Activated B cell treated with CpG ODN at 0.5 μM for 24 hours (primary cell): Measurements from ENCODE around the gene SDK2. TPM values are rescaled to one million over a fixed set of nuclear protein-coding genes. Genes with fewer than 3 reads are reported as not detected.

Experiments used
- ATAC-seq: fragments of 200-7000 bp; cut with Tn5 transposase; one replicate; pipeline ENCODE4 v1.10.0; 2021; ENCODE audit warnings: low read depth, mild to moderate bottlenecking, moderate library complexity
- CTCF ChIA-PET: fragments of 350-600 bp; sonication (Branson Sonifier 250); formaldehyde crosslinking; loops from one replicate; lab custom pipeline; 2021; ENCODE audit warnings: antibody characterized with exemption; lab: Charles Lee
- POLR2A ChIA-PET: fragments of 350-600 bp; sonication (Branson Sonifier 250); formaldehyde crosslinking; loops from one replicate; lab custom pipeline; 2021; ENCODE audit warnings: antibody characterized with exemption; lab: Charles Lee
- DNase-seq: peaks from one replicate; pipeline ENCODE4 v3.0.0; 2022
- H3K27ac Mint-ChIP-seq: one replicate; pipeline ENCODE4 v1.8.0; 2020; ENCODE audit warnings: mixed read lengths
- H3K27me3 Mint-ChIP-seq: one replicate; pipeline ENCODE4 v1.8.0; 2021; ENCODE audit warnings: mixed read lengths
- H3K36me3 Mint-ChIP-seq: one replicate; pipeline ENCODE4 v1.8.0; 2021; ENCODE audit warnings: low read depth, mixed read lengths
- H3K4me1 Mint-ChIP-seq: one replicate; pipeline ENCODE4 v1.8.0; 2021; ENCODE audit warnings: mixed read lengths
- H3K4me3 Mint-ChIP-seq: one replicate; pipeline ENCODE4 v1.8.0; 2020; ENCODE audit warnings: mild to moderate bottlenecking, mixed read lengths
- H3K9me3 Mint-ChIP-seq: one replicate; pipeline ENCODE4 v1.8.0; 2020; ENCODE audit warnings: mixed read lengths
- intact Hi-C: fragments of 100-400 bp; cut with micrococcal nuclease; formaldehyde crosslinking; loops from one replicate; pipeline ENCODE4 v1.15.1; 2024
- total RNA-seq: library from RNA; stranded (reverse); gene quantifications from 2 replicates; pipeline ENCODE4 v1.2.3, GENCODE V29; 2022
- TF ChIP-seq, protein P1 (sequence below): fragments of 200-600 bp; IDR thresholded peaks from one replicate; pipeline ENCODE4 v1.8.0; 2022; ENCODE audit warnings: antibody characterized with exemption, mild to moderate bottlenecking

SDK2 gene
- total RNA-seq, 1 donor from 2014 or later = 2.5 TPM

DNA sequence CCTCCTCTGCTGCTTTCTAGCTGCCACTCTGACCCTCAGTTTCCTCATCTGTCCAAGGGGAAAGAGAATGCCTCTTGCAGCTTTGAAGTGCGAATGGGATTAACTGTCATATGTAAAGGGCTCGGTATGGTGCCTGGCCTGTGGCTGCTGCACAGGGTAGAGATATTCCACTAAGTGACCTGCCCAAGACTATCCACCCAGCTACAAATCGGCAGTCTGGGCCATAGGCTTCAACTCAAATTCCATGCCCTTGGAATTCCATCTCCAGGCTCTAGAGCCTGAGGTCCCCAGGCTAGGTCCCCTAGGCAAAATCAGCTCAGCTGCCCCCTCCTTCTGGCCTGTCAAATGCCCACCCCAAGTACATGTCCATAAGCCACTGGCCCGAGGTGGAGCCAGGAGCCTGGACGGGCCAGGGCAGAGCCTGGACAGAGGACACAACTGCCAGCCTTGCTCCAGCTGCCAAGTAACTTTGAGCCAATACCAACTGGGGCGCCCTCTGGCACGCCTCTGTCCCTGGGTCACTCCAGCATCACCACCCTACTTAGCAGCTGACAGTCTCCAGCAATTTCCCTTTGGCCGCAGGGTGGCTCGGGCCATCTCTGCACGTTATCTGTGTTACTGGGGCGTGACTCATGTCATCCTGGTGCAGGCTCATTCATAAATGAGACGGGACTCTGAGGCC is 57.2 kb downstream of the SDK2 start:
- Mint-ChIP-seq H3K36me3 (no peaks in the 10 kb centered on the region), H3K9me3 (no peaks in the 10 kb centered on the region), H3K27ac (peak overlapping the region; percentile 90), H3K27me3 (no peaks in the 10 kb centered on the region), H3K4me3 (peak overlapping the region; percentile 3), H3K4me1 (peaks cover 79% of the 10 kb centered on the region)
- TF ChIP-seq, protein P1, sequence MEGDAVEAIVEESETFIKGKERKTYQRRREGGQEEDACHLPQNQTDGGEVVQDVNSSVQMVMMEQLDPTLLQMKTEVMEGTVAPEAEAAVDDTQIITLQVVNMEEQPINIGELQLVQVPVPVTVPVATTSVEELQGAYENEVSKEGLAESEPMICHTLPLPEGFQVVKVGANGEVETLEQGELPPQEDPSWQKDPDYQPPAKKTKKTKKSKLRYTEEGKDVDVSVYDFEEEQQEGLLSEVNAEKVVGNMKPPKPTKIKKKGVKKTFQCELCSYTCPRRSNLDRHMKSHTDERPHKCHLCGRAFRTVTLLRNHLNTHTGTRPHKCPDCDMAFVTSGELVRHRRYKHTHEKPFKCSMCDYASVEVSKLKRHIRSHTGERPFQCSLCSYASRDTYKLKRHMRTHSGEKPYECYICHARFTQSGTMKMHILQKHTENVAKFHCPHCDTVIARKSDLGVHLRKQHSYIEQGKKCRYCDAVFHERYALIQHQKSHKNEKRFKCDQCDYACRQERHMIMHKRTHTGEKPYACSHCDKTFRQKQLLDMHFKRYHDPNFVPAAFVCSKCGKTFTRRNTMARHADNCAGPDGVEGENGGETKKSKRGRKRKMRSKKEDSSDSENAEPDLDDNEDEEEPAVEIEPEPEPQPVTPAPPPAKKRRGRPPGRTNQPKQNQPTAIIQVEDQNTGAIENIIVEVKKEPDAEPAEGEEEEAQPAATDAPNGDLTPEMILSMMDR = no peak
- POLR2A ChIA-PET = interaction anchor here (1.9 kb wide), 1 partner anchor 20 kb away, joined by 26 read pairs; no protein-coding TSS in a partner anchor
- intact Hi-C loops = loop anchor here (2.0 kb wide), 1 partner anchor 158 kb away; no protein-coding TSS in a partner anchor
- ATAC-seq (no peak), DNase-seq (no peak)
- CTCF ChIA-PET = interaction anchor here (1.3 to 3.4 kb wide), 5 partner anchors 10 to 157 kb away, joined by 3 to 18 read pairs (median 7); no protein-coding TSS in a partner anchor

DNA sequence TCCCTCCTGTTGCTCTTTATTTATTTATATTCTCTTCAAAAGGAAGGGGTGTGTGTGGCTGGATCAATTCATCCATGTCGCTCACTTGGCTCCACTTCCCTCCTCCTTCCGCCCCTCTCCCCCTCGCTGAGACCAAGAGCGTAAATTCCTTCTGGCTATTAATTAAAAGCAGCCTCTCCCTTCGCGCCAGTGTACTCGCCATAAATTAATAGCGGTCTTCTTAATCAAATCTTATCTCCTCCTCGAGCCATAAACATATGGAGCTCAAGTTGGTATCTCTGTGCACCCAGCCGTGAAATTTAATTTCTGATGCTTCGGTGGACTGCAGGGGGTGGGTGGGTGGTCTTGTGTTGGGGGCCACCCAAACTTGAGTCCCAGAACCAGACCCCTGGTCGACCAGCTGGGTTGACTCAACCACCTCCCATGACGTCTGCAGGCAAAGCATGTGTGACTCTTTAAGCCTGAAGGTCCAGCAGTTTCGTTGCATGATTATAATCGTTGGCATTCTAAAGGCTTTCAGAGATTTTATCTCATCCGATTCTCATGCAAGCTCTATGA is 57.9 kb downstream of the SDK2 start:
- H3K9me3 Mint-ChIP-seq = no peaks in the 10 kb centered on the region
- DNase-seq (no peak), ATAC-seq (no peak)
- peak overlapping the region; percentile 19 for H3K27ac Mint-ChIP-seq
- POLR2A ChIA-PET = interaction anchor here (1.9 kb wide), 1 partner anchor 19 kb away, joined by 8 read pairs; no protein-coding TSS in a partner anchor
- H3K36me3 Mint-ChIP-seq = no peaks in the 10 kb centered on the region
- intact Hi-C loops = loop anchor here (2.0 kb wide), 1 partner anchor 158 kb away; no protein-coding TSS in a partner anchor
- TF ChIP-seq, protein P1 = no peak
- CTCF ChIA-PET = interaction anchor here (1.0 to 3.4 kb wide), 7 partner anchors 9 to 156 kb away, joined by 3 to 18 read pairs (median 7); no protein-coding TSS in a partner anchor
- no peak overlapping the region for H3K4me3 Mint-ChIP-seq
- no peaks in the 10 kb centered on the region for H3K27me3 Mint-ChIP-seq
- peaks cover 72% of the 10 kb centered on the region for H3K4me1 Mint-ChIP-seq

DNA sequence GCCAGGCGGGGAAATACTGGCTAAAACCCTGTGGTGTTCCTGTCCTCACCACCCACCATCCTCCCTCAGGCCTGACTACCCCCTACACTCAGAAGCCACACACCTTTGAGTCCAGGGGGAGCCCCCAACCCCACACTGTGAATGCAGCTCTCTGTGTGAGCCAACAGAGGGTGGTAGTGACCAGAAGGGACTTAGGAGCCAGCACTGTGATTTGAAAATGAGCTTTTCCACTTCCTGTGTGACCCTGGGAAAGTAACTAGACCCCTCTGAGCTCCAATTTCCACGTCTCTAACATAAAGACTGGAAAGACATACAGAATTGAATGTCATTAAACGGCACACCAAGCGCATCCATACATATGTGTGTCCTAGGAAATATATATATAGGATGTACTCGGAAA is 58.7 kb downstream of the SDK2 start:
- no peak overlapping the region for H3K27ac Mint-ChIP-seq
- no peak overlapping the region for H3K4me3 Mint-ChIP-seq
- CTCF ChIA-PET = interaction anchor here (1.0 to 2.5 kb wide), 5 partner anchors 9 to 126 kb away, joined by 3 to 14 read pairs (median 7); no protein-coding TSS in a partner anchor
- TF ChIP-seq, protein P1 = no peak
- intact Hi-C loops = loop anchor here (1.0 kb wide), 1 partner anchor 413 kb away; no protein-coding TSS in a partner anchor
- H3K4me1 Mint-ChIP-seq = peaks cover 68% of the 10 kb centered on the region
- DNase-seq (no peak), ATAC-seq (peak; percentile 30)
- H3K27me3 Mint-ChIP-seq = no peaks in the 10 kb centered on the region
- H3K36me3 Mint-ChIP-seq = no peaks in the 10 kb centered on the region
- POLR2A ChIA-PET = interaction anchor here (1.9 kb wide), 1 partner anchor 18 kb away, joined by 8 read pairs; no protein-coding TSS in a partner anchor
- no peaks in the 10 kb centered on the region for H3K9me3 Mint-ChIP-seq

DNA sequence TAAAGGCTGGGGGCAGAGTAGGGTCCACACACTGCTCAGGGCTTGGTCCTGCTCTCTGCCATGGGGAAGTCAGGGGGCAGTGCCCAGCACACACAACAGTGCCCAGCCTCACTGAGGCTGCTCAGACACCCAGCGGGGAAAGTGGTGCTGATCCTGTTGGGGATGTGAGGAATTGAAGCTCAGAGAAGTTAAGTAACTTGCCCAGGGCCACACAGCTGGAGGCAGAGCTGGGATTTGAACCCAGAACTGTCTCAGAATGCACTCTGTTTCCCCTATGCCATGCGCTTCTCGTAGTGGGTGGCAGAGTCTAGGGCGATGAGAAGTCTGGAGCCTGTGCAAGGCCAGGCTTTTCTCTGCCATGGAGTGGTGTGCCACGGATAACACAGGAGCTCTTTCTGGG is 59.3 kb downstream of the SDK2 start:
- Mint-ChIP-seq H3K27ac (no peak overlapping the region), H3K36me3 (no peaks in the 10 kb centered on the region), H3K27me3 (no peaks in the 10 kb centered on the region), H3K9me3 (no peaks in the 10 kb centered on the region), H3K4me1 (peaks cover 62% of the 10 kb centered on the region), H3K4me3 (no peak overlapping the region)
- intact Hi-C loops = loop anchor here (1.0 kb wide), 1 partner anchor 413 kb away; no protein-coding TSS in a partner anchor
- ATAC-seq (no peak), DNase-seq (no peak)
- ChIA-PET CTCF (interaction anchor here (1.0 to 2.5 kb wide), 4 partner anchors 18 to 127 kb away, joined by 3 to 14 read pairs (median 9); no protein-coding TSS in a partner anchor), POLR2A (interaction anchor here (1.9 kb wide), 1 partner anchor 18 kb away, joined by 8 read pairs; no protein-coding TSS in a partner anchor)
- TF ChIP-seq, protein P1 = no peak
